Measurements from ENCODE around the gene BDH1.

The BDH1 gene

GRCh38 chr3:197549261-197549885, 6.4 kb downstream of the BDH1 start:
- DNase-seq (ENCODE audit: low read depth) = no peak

GRCh38 chr3:197547306-197548011, 8.3 kb downstream of the BDH1 start:
- no peak for DNase-seq (ENCODE audit: low read depth)

GRCh38 chr3:197546307-197547085, 9.3 kb downstream of the BDH1 start:
- DNase-seq (ENCODE audit: low read depth) = no peak

- DNase-seq (ENCODE audit: low read depth) = no peak
These were observed 10.2 kb downstream of the BDH1 start for GRCh38 chr3:197545571-197545970.

- no peak for DNase-seq (ENCODE audit: low read depth)
These were observed 10.7 kb downstream of the BDH1 start for GRCh38 chr3:197545101-197545500.

GRCh38 chr3:197542741-197543454, 12.9 kb downstream of the BDH1 start:
- DNase-seq (ENCODE audit: low read depth) = no peak

- DNase-seq (ENCODE audit: low read depth) = no peak
These were observed 13.8 kb downstream of the BDH1 start for GRCh38 chr3:197541756-197542539.

GRCh38 chr3:197540961-197541377, 14.8 kb downstream of the BDH1 start:
- no peak for DNase-seq (ENCODE audit: low read depth)

- DNase-seq (ENCODE audit: low read depth) = no peak
These were observed 16.1 kb downstream of the BDH1 start for GRCh38 chr3:197539651-197540051.

GRCh38 chr3:197533927-197534725, 21.6 kb downstream of the BDH1 start:
- DNase-seq (ENCODE audit: low read depth) = no peak

GRCh38 chr3:197533396-197533795, 22.4 kb downstream of the BDH1 start:
- no peak for DNase-seq (ENCODE audit: low read depth)

GRCh38 chr3:197532388-197532787, 23.4 kb downstream of the BDH1 start:
- no peak for DNase-seq (ENCODE audit: low read depth)

- DNase-seq (ENCODE audit: low read depth) = no peak
These were observed 27.6 kb downstream of the BDH1 start for GRCh38 chr3:197528190-197528589.

- DNase-seq (ENCODE audit: low read depth) = no peak
These were observed 28.2 kb downstream of the BDH1 start for GRCh38 chr3:197527569-197527968.

GRCh38 chr3:197525706-197526105, 30.1 kb downstream of the BDH1 start:
- DNase-seq (ENCODE audit: low read depth) = no peak

- no peak for DNase-seq (ENCODE audit: low read depth)
These were observed 31.6 kb downstream of the BDH1 start for GRCh38 chr3:197524128-197524527.

- DNase-seq (ENCODE audit: low read depth) = no peak
These were observed 32.2 kb downstream of the BDH1 start for GRCh38 chr3:197523526-197523925.

GRCh38 chr3:197522881-197523441, 32.8 kb downstream of the BDH1 start:
- no peak for DNase-seq (ENCODE audit: low read depth)

- no peak for DNase-seq (ENCODE audit: low read depth)
These were observed 33.5 kb downstream of the BDH1 start for GRCh38 chr3:197522183-197522715.

Data from stimulated activated CD4-positive, alpha-beta T cell treated with anti-CD3 and anti-CD28 coated beads, Interleukin-2, amount 100 ng/mL, for 4 hours (primary cell).